OCI-LY1 (cell line): Measurements from ENCODE around the gene OXTR.

ENCODE experiments used
- H2AFZ ChIP-seq: fragments of 200-600 bp; sonication (generic), shearing (Covaris generic); 2 replicates; pipeline ENCODE4 v1.6.0; 2014; ENCODE audit warnings: antibody characterized with exemption, mild to moderate bottlenecking, low read length
- H3F3A ChIP-seq: fragments of 200-600 bp; sonication (generic), shearing (Covaris generic); 2 replicates; pipeline ENCODE4 v1.6.0; 2014; ENCODE audit warnings: mild to moderate bottlenecking, antibody characterized with exemption, low read length, moderate library complexity; ENCODE audit not compliant: insufficient read depth
- H3K27ac ChIP-seq: fragments of 200-600 bp; sonication (generic); 2 replicates; pipeline ENCODE4 v1.5.1; 2014; ENCODE audit warnings: low read length, mixed run types, mild to moderate bottlenecking, low read depth; ENCODE audit not compliant: poor library complexity, severe bottlenecking
- H3K27me3 ChIP-seq: fragments of 200-600 bp; sonication (generic); 2 replicates; pipeline ENCODE4 v1.6.0; 2014; ENCODE audit warnings: antibody characterized with exemption, mild to moderate bottlenecking, low read length, moderate library complexity; ENCODE audit not compliant: insufficient read depth
- H3K36me3 ChIP-seq: fragments of 200-600 bp; sonication (generic); 2 replicates; pipeline ENCODE4 v1.6.1; 2014; ENCODE audit warnings: mild to moderate bottlenecking, antibody characterized with exemption, low read length, moderate library complexity, mixed read lengths; ENCODE audit not compliant: insufficient read depth
- H3K4me1 ChIP-seq: fragments of 200-600 bp; sonication (generic); 2 replicates; pipeline ENCODE4 v1.5.1; 2014; ENCODE audit warnings: mild to moderate bottlenecking, low read length, moderate library complexity; ENCODE audit not compliant: insufficient read depth, severe bottlenecking
- H3K4me2 ChIP-seq: fragments of 200-600 bp; sonication (generic), shearing (Covaris generic); 2 replicates; pipeline ENCODE4 v1.6.1; 2014; ENCODE audit warnings: low read length
- H3K4me3 ChIP-seq: fragments of 200-600 bp; sonication (generic); 2 replicates; pipeline ENCODE4 v1.5.1; 2014; ENCODE audit warnings: low read length, low read depth, mild to moderate bottlenecking, mixed read lengths; ENCODE audit not compliant: poor library complexity, severe bottlenecking
- H3K79me2 ChIP-seq: fragments of 200-600 bp; shearing (Covaris generic); 2 replicates; pipeline ENCODE4 v1.6.1; 2016; ENCODE audit warnings: mixed run types, low read length, mixed read lengths; ENCODE audit not compliant: insufficient read depth
- H3K9ac ChIP-seq: fragments of 200-600 bp; sonication (generic), shearing (Covaris generic); 2 replicates; pipeline ENCODE4 v1.6.1; 2014; ENCODE audit warnings: mild to moderate bottlenecking, low read length, mixed read lengths
- H3K9me2 ChIP-seq: fragments of 200-600 bp; sonication (generic), shearing (Covaris generic); 2 replicates; pipeline ENCODE4 v1.6.1; 2014; ENCODE audit warnings: low read depth, mild to moderate bottlenecking, low read length, mixed read lengths
- H3K9me3 ChIP-seq: fragments of 200-600 bp; shearing (Covaris generic); 2 replicates; pipeline ENCODE4 v1.6.1; 2014; ENCODE audit warnings: low read length, mixed read lengths
- H4K20me1 ChIP-seq: fragments of 200-600 bp; sonication (generic), shearing (Covaris generic); 2 replicates; pipeline ENCODE4 v1.6.0; 2016; ENCODE audit warnings: mild to moderate bottlenecking, low read length; ENCODE audit not compliant: insufficient read depth
- CTCF ChIP-seq: fragments of 200-600 bp; sonication (generic), shearing (Covaris generic); IDR thresholded peaks from 2 replicates; pipeline ENCODE4 v1.5.1; 2017; ENCODE audit warnings: mild to moderate bottlenecking, antibody characterized with exemption, low read length, moderate library complexity, mixed read lengths
- EZH2 ChIP-seq: fragments of 200-600 bp; sonication (generic), shearing (Covaris generic); IDR thresholded peaks from 2 replicates; pipeline ENCODE4 v1.8.0; 2017; ENCODE audit warnings: borderline replicate concordance, mixed run types, mild to moderate bottlenecking, antibody characterized with exemption, low read length, moderate library complexity, mixed read lengths

OXTR gene

DNA sequence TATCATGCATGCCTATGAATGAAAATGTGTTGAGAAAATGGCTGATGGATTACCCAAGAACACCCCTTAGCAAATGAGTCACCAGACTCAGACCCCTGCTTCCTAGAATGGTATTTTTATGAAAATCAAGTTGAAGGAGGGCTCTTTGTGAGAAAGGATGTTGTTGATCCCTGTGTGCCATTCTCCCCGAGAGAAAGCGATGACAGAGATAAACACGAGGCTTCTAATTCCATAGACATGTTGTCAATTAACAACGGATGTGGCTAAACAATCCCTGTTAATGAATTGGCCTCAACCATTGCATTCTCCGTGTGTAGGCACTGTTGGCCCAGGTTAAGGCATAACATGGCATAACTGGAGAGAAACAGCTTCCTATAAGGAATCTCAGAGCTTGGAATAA, 5.8 kb upstream of the OXTR start:
- Histone ChIP-seq H3K79me2 (no peaks in the 10 kb centered on the region), H4K20me1 (no peaks in the 10 kb centered on the region), H3K27ac (no peak overlapping the region), H3K9ac (no peak overlapping the region), H3K9me3 (no peaks in the 10 kb centered on the region), H3K27me3 (no peaks in the 10 kb centered on the region), H3K36me3 (no peaks in the 10 kb centered on the region), H3K4me3 (no peak overlapping the region), H3K4me1 (no peaks in the 10 kb centered on the region), H3F3A (no peaks in the 10 kb centered on the region), H3K4me2 (no peak overlapping the region), H3K9me2 (no peaks in the 10 kb centered on the region), H2AFZ (no peak overlapping the region)
- TF ChIP-seq EZH2 (no peak), CTCF (no peak)

DNA sequence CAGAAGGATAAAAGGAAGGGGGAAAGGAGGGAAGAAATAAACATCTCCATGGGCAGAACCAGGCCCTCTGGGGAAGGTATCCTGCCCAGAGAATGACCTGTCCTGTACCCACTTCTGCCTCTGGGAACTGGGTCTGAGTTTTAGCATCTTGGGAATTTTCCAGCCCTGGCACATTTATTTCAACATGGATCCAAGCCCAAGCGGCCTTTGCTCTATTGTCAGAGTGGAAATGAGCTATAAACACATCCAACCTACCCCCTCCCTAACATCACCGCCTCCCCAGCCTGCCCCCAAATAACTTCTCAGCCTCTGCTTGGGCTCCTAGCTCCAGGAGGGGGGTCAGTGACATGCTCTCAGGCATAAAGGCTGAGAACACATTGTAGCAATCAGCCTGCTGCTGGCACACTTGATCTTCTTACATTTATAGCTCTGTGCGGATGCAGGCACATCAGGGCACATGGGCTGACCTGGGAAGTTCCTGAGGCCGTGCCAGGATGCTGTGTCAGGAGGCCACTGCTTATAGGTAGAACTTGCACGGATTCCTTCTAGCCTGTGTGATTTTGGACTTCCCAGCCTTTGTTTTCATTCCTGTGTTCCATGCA, 4.6 kb upstream of the OXTR start:
- H3K4me3 ChIP-seq = no peak overlapping the region
- H3K9me3 ChIP-seq = no peaks in the 10 kb centered on the region
- H3K4me1 ChIP-seq = no peaks in the 10 kb centered on the region
- no peaks in the 10 kb centered on the region for H3K79me2 ChIP-seq
- H3K4me2 ChIP-seq = no peak overlapping the region
- no peak overlapping the region for H3K9ac ChIP-seq
- no peak overlapping the region for H2AFZ ChIP-seq
- no peaks in the 10 kb centered on the region for H3K9me2 ChIP-seq
- H4K20me1 ChIP-seq = no peaks in the 10 kb centered on the region
- H3K27ac ChIP-seq = no peak overlapping the region
- H3F3A ChIP-seq = no peaks in the 10 kb centered on the region
- H3K36me3 ChIP-seq = no peaks in the 10 kb centered on the region
- no peaks in the 10 kb centered on the region for H3K27me3 ChIP-seq
- TF ChIP-seq CTCF (no peak), EZH2 (no peak)

GRCh38 chr3:8768364-8769087, 887 bp downstream of the OXTR start:
- Histone ChIP-seq H3K9me3 (no peaks in the 10 kb centered on the region), H3K4me3 (no peak overlapping the region), H3K36me3 (no peaks in the 10 kb centered on the region), H4K20me1 (no peaks in the 10 kb centered on the region), H3K79me2 (no peaks in the 10 kb centered on the region), H3K27ac (no peak overlapping the region), H3K4me2 (peak overlapping the region; percentile 61), H3K9ac (no peak overlapping the region), H3K4me1 (no peaks in the 10 kb centered on the region), H3K27me3 (no peaks in the 10 kb centered on the region), H3F3A (no peaks in the 10 kb centered on the region), H3K9me2 (no peaks in the 10 kb centered on the region), H2AFZ (no peak overlapping the region)
- TF ChIP-seq CTCF (no peak), EZH2 (no peak)
